Heart left ventricle (tissue), 13 donors: ENCODE data around the gene NUDT3.

ENCODE experiments used
- POLR2A ChIP-seq, 2 donors: fragments of 450-650 bp; IDR thresholded peaks; one replicate each; pipeline ENCODE4 v1.6.1; 2017; ENCODE audit warnings: antibody characterized with exemption in 2 of 2, mild to moderate bottlenecking in 2 of 2, moderate library complexity in 2 of 2
- TF ChIP-seq, protein P1 (sequence below), 12 donors: fragments of 200-600 bp; sonication (generic) in 4 of 12; IDR thresholded peaks; one replicate each; pipeline versions ENCODE4 v1.5.0 to v1.8.0; 2018 to 2022; ENCODE audit warnings: antibody characterized with exemption in 12 of 12, mild to moderate bottlenecking in 5 of 12
- donor health status: ischemic (EF 13 %, LVEDD 7.1; RV severe dilation, severe dysfunction).
- donor health status: DM: no; HTN: yes; CAD: no.
- donor health status: DM: no; HTN: no; CAD: no.
- donor health status: ischemic (EF 25% LVEDD 6.9; RV normal size, moderate dysfunction).
- donor health status: ischemic (EF 25% LVEDD 5.7; RV mildly dilated, moderate dysfunction).
- donor health status: ischemic (EF 35%, LVEDD 5.7; RV mildly dilated, moderate dysfunction).
- donor health status: nonischemic (EF 11% LVEDD 7.7; RV severe dilation, severe dysfunction).
- donor health status: DM: yes; HTN: yes; CAD: no.
- donor health status: PGD.
- donor health status: ischemic (EF 29% LVEDD 5.4; RV normal size, mild dysfunction).
- donor health status: nonischemic (EF 23%, LVEDD 6.1; RV moderate dilation, normal function).

DNA sequence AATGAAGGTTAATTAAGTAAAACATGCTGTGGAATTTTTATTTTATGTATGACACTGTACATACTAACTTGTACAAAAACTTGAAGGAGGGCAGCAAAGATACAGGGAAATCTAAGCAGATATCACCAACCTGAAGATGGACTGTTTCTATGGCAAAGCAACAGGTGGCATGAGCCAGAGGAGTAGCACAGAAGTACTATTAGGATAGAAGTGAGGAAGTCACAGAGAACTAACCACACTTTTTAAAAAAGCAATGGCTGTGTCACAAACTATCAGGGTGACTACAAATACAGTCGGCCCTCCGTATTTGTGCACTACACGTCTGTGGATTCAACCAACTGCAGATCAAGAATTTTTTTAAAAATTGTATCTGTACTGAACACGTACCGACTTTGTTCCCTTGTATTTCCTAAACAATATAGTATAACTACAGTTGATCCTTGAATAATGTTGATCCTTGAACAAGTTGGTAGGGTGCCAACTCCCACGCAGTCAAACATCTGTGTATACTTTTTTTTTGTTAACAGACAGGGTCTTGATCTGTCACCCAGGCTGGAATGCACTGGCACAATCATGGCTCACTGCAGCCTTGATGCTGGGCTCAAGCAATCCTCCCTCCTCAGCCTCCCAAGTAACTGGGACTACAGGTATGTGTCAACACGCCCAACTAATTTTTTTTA lies 61.0 kb downstream of the NUDT3 start:
- TF ChIP-seq, protein P1, sequence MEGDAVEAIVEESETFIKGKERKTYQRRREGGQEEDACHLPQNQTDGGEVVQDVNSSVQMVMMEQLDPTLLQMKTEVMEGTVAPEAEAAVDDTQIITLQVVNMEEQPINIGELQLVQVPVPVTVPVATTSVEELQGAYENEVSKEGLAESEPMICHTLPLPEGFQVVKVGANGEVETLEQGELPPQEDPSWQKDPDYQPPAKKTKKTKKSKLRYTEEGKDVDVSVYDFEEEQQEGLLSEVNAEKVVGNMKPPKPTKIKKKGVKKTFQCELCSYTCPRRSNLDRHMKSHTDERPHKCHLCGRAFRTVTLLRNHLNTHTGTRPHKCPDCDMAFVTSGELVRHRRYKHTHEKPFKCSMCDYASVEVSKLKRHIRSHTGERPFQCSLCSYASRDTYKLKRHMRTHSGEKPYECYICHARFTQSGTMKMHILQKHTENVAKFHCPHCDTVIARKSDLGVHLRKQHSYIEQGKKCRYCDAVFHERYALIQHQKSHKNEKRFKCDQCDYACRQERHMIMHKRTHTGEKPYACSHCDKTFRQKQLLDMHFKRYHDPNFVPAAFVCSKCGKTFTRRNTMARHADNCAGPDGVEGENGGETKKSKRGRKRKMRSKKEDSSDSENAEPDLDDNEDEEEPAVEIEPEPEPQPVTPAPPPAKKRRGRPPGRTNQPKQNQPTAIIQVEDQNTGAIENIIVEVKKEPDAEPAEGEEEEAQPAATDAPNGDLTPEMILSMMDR (IDR thresholded peaks at IDR 0.05): no peak
- no peak for TF ChIP-seq POLR2A (IDR thresholded peaks at IDR 0.05)
